Measurements from ENCODE around the gene MFN2.

DNA sequence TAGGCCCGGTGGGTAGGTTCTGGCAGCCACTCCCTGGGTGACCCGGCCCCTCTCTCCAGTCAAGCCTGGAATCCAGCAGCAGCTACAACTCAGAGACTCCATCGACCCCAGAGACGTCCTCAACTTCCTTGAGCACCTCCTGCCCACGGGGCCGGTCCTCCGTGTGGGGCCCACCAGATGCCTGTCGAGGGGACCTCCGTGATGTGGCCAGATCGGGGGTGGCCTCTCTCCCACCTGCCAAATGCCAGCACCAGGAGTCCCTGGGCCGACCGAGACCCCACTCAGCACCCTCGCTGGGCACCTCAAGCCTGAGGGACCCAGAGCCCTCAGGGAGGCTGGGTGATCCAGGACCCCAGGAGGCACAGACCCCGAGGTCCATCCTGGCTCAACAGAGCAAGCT lies 41.8 kb downstream of the MFN2 start:
- no peak for TF ChIP-seq EZH2 (IDR thresholded peaks at IDR 0.05; ENCODE audit: insufficient read depth, poor library complexity, severe bottlenecking)
- no peak for TF ChIP-seq EZH2phosphoT487 (IDR thresholded peaks at IDR 0.05; ENCODE audit: insufficient read depth, low read depth)

Measured in GM23248 (cell line).